WERI-Rb-1 (cell line): ENCODE measurements around the gene EDEM1.

Source experiments
- DNase-seq: peaks from one replicate; pipeline ENCODE4 v3.0.0-alpha.2; 2020
- H3K27ac ChIP-seq: fragments of 250-450 bp; sonication (Bioruptor Pico); 2 replicates; pipeline ENCODE4 v1.5.1; 2020; ENCODE audit warnings: mild to moderate bottlenecking, moderate library complexity
- H3K27me3 ChIP-seq: fragments of 250-450 bp; sonication (Bioruptor Pico); 2 replicates; pipeline ENCODE4 v1.5.1; 2021; ENCODE audit warnings: mild to moderate bottlenecking, low read depth, moderate library complexity; ENCODE audit not compliant: insufficient read depth, severe bottlenecking
- H3K36me3 ChIP-seq: fragments of 250-450 bp; sonication (Bioruptor Pico); 2 replicates; pipeline ENCODE4 v1.5.1; 2020; ENCODE audit warnings: mild to moderate bottlenecking, moderate library complexity
- H3K4me3 ChIP-seq: 2 replicates; pipeline ENCODE4 v1.5.1; 2011; ENCODE audit warnings: low read depth, mild to moderate bottlenecking, control low read depth, low read length
- H3K9me3 ChIP-seq: fragments of 250-450 bp; sonication (Bioruptor Pico); 2 replicates; pipeline ENCODE4 v1.5.1; 2021; ENCODE audit warnings: mild to moderate bottlenecking, moderate library complexity; ENCODE audit not compliant: severe bottlenecking
- CTCF ChIP-seq: IDR thresholded peaks from 2 replicates; pipeline ENCODE4 v1.5.1; 2011; ENCODE audit warnings: low read depth, mild to moderate bottlenecking, control low read depth, inconsistent platforms, low read length

The EDEM1 gene

GRCh38 chr3:5153074-5153473 is 34.4 kb upstream of the EDEM1 start:
- no peak for DNase-seq
- TF ChIP-seq CTCF, result no peak
- no peaks in the 10 kb centered on the region for H3K36me3 ChIP-seq

GRCh38 chr3:5155241-5155640 is 32.3 kb upstream of the EDEM1 start:
- Histone ChIP-seq H3K9me3 (no peaks in the 10 kb centered on the region), H3K27ac (no peak overlapping the region), H3K27me3 (no peaks in the 10 kb centered on the region), H3K36me3 (no peaks in the 10 kb centered on the region), H3K4me3 (no peak overlapping the region)
- DNase-seq, result no peak
- TF ChIP-seq CTCF, result no peak

More at GRCh38 chr3:5153074-5153473, 34.4 kb upstream of the EDEM1 start:
- no peak overlapping the region for H3K27ac ChIP-seq
- H3K27me3 ChIP-seq, result no peaks in the 10 kb centered on the region
- no peak overlapping the region for H3K4me3 ChIP-seq
- no peaks in the 10 kb centered on the region for H3K9me3 ChIP-seq

- no peak for TF ChIP-seq CTCF
- H3K27ac ChIP-seq, result no peak overlapping the region
- H3K9me3 ChIP-seq, result no peaks in the 10 kb centered on the region
- H3K27me3 ChIP-seq, result no peaks in the 10 kb centered on the region
- H3K36me3 ChIP-seq, result no peaks in the 10 kb centered on the region
- no peak overlapping the region for H3K4me3 ChIP-seq
- DNase-seq, result no peak
Observed at GRCh38 chr3:5160321-5160720, 27.2 kb upstream of the EDEM1 start.

- Histone ChIP-seq H3K27me3 (no peaks in the 10 kb centered on the region), H3K36me3 (no peaks in the 10 kb centered on the region), H3K4me3 (no peak overlapping the region), H3K27ac (no peak overlapping the region), H3K9me3 (no peaks in the 10 kb centered on the region)
- no peak for TF ChIP-seq CTCF
- DNase-seq, result no peak
Observed at GRCh38 chr3:5160940-5161858, 26.3 kb upstream of the EDEM1 start.

GRCh38 chr3:5162102-5162501 is 25.4 kb upstream of the EDEM1 start:
- no peak for TF ChIP-seq CTCF
- Histone ChIP-seq H3K4me3 (no peak overlapping the region), H3K9me3 (no peaks in the 10 kb centered on the region), H3K27me3 (no peaks in the 10 kb centered on the region), H3K27ac (no peak overlapping the region), H3K36me3 (no peaks in the 10 kb centered on the region)
- DNase-seq, result no peak
